ENCODE data around the gene KCNJ18.

GRCh38 chr17:21679256-21680146 is 12.8 kb upstream of the KCNJ18 start:
- TF ChIP-seq, protein P1, sequence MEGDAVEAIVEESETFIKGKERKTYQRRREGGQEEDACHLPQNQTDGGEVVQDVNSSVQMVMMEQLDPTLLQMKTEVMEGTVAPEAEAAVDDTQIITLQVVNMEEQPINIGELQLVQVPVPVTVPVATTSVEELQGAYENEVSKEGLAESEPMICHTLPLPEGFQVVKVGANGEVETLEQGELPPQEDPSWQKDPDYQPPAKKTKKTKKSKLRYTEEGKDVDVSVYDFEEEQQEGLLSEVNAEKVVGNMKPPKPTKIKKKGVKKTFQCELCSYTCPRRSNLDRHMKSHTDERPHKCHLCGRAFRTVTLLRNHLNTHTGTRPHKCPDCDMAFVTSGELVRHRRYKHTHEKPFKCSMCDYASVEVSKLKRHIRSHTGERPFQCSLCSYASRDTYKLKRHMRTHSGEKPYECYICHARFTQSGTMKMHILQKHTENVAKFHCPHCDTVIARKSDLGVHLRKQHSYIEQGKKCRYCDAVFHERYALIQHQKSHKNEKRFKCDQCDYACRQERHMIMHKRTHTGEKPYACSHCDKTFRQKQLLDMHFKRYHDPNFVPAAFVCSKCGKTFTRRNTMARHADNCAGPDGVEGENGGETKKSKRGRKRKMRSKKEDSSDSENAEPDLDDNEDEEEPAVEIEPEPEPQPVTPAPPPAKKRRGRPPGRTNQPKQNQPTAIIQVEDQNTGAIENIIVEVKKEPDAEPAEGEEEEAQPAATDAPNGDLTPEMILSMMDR (conservative IDR thresholded peaks at IDR 0.05; ENCODE audit: low read length), result no peak
- no peak for TF ChIP-seq EZH2phosphoT487 (IDR thresholded peaks at IDR 0.05; ENCODE audit: borderline replicate concordance, low read depth, low read length)

Data from OCI-LY7 (cell line).